Aorta (tissue), 5 donors: ENCODE measurements around the gene CDK15. TPM values are rescaled to one million over a fixed set of nuclear protein-coding genes. Genes with fewer than 3 reads are reported as not detected.

Experiments
- ATAC-seq: fragments of 200-7000 bp; cut with Tn5 transposase; one replicate; pipeline ENCODE4 v1.9.1; 2022; ENCODE audit warnings: moderate library complexity; ENCODE audit not compliant: low FRiP score
- DNase-seq, 2 donors: peaks; one replicate each; pipeline ENCODE4 v3.0.0-alpha.2; 2020
- H3K27ac ChIP-seq, 2 donors: one replicate each; pipeline ENCODE4 v1.5.1; 2013; ENCODE audit warnings: low read length in 2 of 2, mild to moderate bottlenecking in 2 of 2, moderate library complexity in 2 of 2, control low read depth in 1 of 2, inconsistent platforms in 1 of 2, low read depth in 1 of 2
- H3K27me3 ChIP-seq, 2 donors: one replicate each; pipeline ENCODE4 v1.6.1; 2013; ENCODE audit warnings: control low read depth in 1 of 2, low read length in 1 of 2, mild to moderate bottlenecking in 1 of 2, moderate library complexity in 1 of 2; ENCODE audit not compliant: insufficient read depth in 2 of 2, control insufficient read depth in 1 of 2
- H3K36me3 ChIP-seq, 2 donors: one replicate each; pipeline ENCODE4 v1.6.1; 2013; ENCODE audit warnings: control low read depth in 1 of 2, low read length in 1 of 2, mild to moderate bottlenecking in 1 of 2; ENCODE audit not compliant: insufficient read depth in 2 of 2, control insufficient read depth in 1 of 2
- H3K4me1 ChIP-seq, 2 donors: one replicate each; pipeline ENCODE4 v1.6.1; 2013; ENCODE audit warnings: low read length in 2 of 2, control low read depth in 1 of 2, mild to moderate bottlenecking in 1 of 2, moderate library complexity in 1 of 2; ENCODE audit not compliant: insufficient read depth in 2 of 2, control insufficient read depth in 1 of 2
- H3K4me3 ChIP-seq, 2 donors: one replicate each; pipeline ENCODE4 v1.5.1; 2013; ENCODE audit warnings: low read length in 2 of 2, control low read depth in 1 of 2, mild to moderate bottlenecking in 1 of 2
- H3K9me3 ChIP-seq: one replicate; pipeline ENCODE4 v1.6.1; 2013; ENCODE audit warnings: mild to moderate bottlenecking, low read length; ENCODE audit not compliant: control insufficient read depth
- WGBS, 2 donors: extraction: QIAGEN DNeasy Blood & Tissue Kit; methylation state at CpG; one replicate each; pipeline ENCODE4 v1.1.7; 2013; 5-methylcytosine and 5-hydroxymethylcytosine counted together
- intact Hi-C, 2 donors: fragments of 100-400 bp; cut with DNase I; formaldehyde crosslinking; loops; one replicate each; pipeline versions ENCODE4 v1.14.2 to v1.15.0; 2022
- polyA plus RNA-seq, 2 donors: library from polyadenylated mRNA; stranded (reverse); fragments of 200-250 nt; gene quantifications; one replicate each; pipeline ENCODE4 v1.2.3, GENCODE V29; 2013
- total RNA-seq, 2 donors: library from RNA; stranded (reverse); fragmentation: NEBNext Ultra II Directional; extraction: Animal tissue kit (Norgen Biotek cat#: 25700); gene quantifications; one replicate each; pipeline ENCODE4 v1.2.1, GENCODE V29; 2021
- donor health status: healthy with polysubstance abuse.
- donor health status: Bipolar disorder and iron deficiency.
- donor health status: DM: no; HTN: no; CAD: no.
- donor health status: DM: no; HTN: no; CAD: no.
- donor health status: DM: yes; HTN: yes; CAD: no.

The CDK15 gene
- total and polyA plus RNA-seq, 4 donors = 0.56 to 7.7 (median 3.5) TPM

GRCh38 chr2:201858281-201859184 lies 52.2 kb downstream of the CDK15 start:
- H3K27me3 ChIP-seq = peaks cover 0 to 2% of the 10 kb centered on the region in 2 donors
- ATAC-seq = no peak
- no peak overlapping the region for H3K4me3 ChIP-seq
- intact Hi-C loops = loop anchor here in 1 of 2 donors (2.0 kb wide), 1 partner anchor 62 kb away; no protein-coding TSS in a partner anchor
- H3K4me1 ChIP-seq = no peaks in the 10 kb centered on the region
- peak in 1 of 2 donors; percentile 75 for DNase-seq
- H3K9me3 ChIP-seq = no peaks in the 10 kb centered on the region
- H3K27ac ChIP-seq = no peak overlapping the region
- H3K36me3 ChIP-seq = no peaks in the 10 kb centered on the region
- WGBS, 2 donors = 18 to 20% methylated on average over 16 of the region's 16 CpGs

- DNase-seq = no peak
- no peaks in the 10 kb centered on the region for H3K4me1 ChIP-seq
- ATAC-seq = no peak
- intact Hi-C loops = loop anchor here (2.0 to 5.0 kb wide), 3 partner anchors 63 to 319 kb away; partner anchors contain the start of gene FZD7 (in 2 of the 2)
- no peak overlapping the region for H3K4me3 ChIP-seq
- no peak overlapping the region for H3K27ac ChIP-seq
- no peaks in the 10 kb centered on the region for H3K9me3 ChIP-seq
- WGBS, 2 donors = 95 to 97% methylated on average over 5 of the region's 5 CpGs
- no peaks in the 10 kb centered on the region for H3K36me3 ChIP-seq
- H3K27me3 ChIP-seq = peaks cover 0 to 2% of the 10 kb centered on the region in 2 donors
Observed at GRCh38 chr2:201859949-201860348, 53.6 kb downstream of the CDK15 start.

GRCh38 chr2:201860636-201861066 lies 54.3 kb downstream of the CDK15 start:
- ATAC-seq (peak; percentile 88), DNase-seq (no peak)
- Histone ChIP-seq H3K4me1 (no peaks in the 10 kb centered on the region), H3K36me3 (no peaks in the 10 kb centered on the region), H3K9me3 (no peaks in the 10 kb centered on the region), H3K4me3 (no peak overlapping the region), H3K27me3 (peaks cover 0 to 2% of the 10 kb centered on the region in 2 donors), H3K27ac (no peak overlapping the region)
- intact Hi-C loops = loop anchor here (2.0 to 5.0 kb wide), 2 partner anchors 172 to 318 kb away; partner anchors contain the start of gene FZD7 (in 2 of the 2)
- WGBS, 2 donors = 12 to 16% methylated on average over 5 of the region's 5 CpGs

- Histone ChIP-seq H3K4me3 (no peak overlapping the region), H3K9me3 (no peaks in the 10 kb centered on the region), H3K4me1 (no peaks in the 10 kb centered on the region), H3K27ac (no peak overlapping the region), H3K27me3 (peaks cover 0 to 3% of the 10 kb centered on the region in 2 donors), H3K36me3 (no peaks in the 10 kb centered on the region)
- WGBS, 2 donors = 94 to 97% methylated on average over 7 of the region's 7 CpGs
- ATAC-seq (no peak), DNase-seq (no peak)
- intact Hi-C loops = loop anchor here (5.0 kb wide), 1 partner anchor 169 kb away; the partner anchor contains the start of gene FZD7 (in 2 of the 2)
Observed at GRCh38 chr2:201862843-201863242, 56.5 kb downstream of the CDK15 start.

GRCh38 chr2:201866643-201867473 lies 60.5 kb downstream of the CDK15 start:
- intact Hi-C loops = no loop called here
- Histone ChIP-seq H3K4me1 (no peaks in the 10 kb centered on the region), H3K27ac (no peak overlapping the region), H3K36me3 (no peaks in the 10 kb centered on the region), H3K4me3 (no peak overlapping the region), H3K9me3 (no peaks in the 10 kb centered on the region), H3K27me3 (peaks cover 0 to 3% of the 10 kb centered on the region in 2 donors)
- 86 to 90% methylated on average over 5 of the region's 5 CpGs for WGBS, 2 donors
- DNase-seq (no peak), ATAC-seq (no peak)

GRCh38 chr2:201871471-201871870 lies 65.1 kb downstream of the CDK15 start:
- DNase-seq (no peak), ATAC-seq (no peak)
- Histone ChIP-seq H3K4me3 (no peak overlapping the region), H3K9me3 (no peaks in the 10 kb centered on the region), H3K27ac (no peak overlapping the region), H3K27me3 (peaks cover 0 to 1% of the 10 kb centered on the region in 2 donors), H3K4me1 (no peaks in the 10 kb centered on the region), H3K36me3 (no peaks in the 10 kb centered on the region)
- WGBS, 2 donors = 96 to 98% methylated on average over 5 of the region's 5 CpGs
- intact Hi-C loops = no loop called here

- WGBS, 2 donors = 88 to 89% methylated on average over 6 of the region's 6 CpGs
- ATAC-seq = no peak
Observed at GRCh38 chr2:201872591-201872990, 66.3 kb downstream of the CDK15 start.

GRCh38 chr2:201879996-201880395 lies 73.7 kb downstream of the CDK15 start:
- Histone ChIP-seq H3K4me3 (no peak overlapping the region), H3K4me1 (peaks cover 6 to 8% of the 10 kb centered on the region in 2 donors), H3K27me3 (no peaks in the 10 kb centered on the region), H3K36me3 (no peaks in the 10 kb centered on the region), H3K27ac (no peak overlapping the region), H3K9me3 (no peaks in the 10 kb centered on the region)
- WGBS, 2 donors = 94 to 97% methylated on average over 10 of the region's 10 CpGs
- intact Hi-C loops = no loop called here
- no peak for DNase-seq
- no peak for ATAC-seq

More at GRCh38 chr2:201872591-201872990, 66.3 kb downstream of the CDK15 start:
- Histone ChIP-seq H3K36me3 (no peaks in the 10 kb centered on the region), H3K27me3 (no peaks in the 10 kb centered on the region), H3K4me1 (no peaks in the 10 kb centered on the region), H3K27ac (no peak overlapping the region), H3K9me3 (no peaks in the 10 kb centered on the region), H3K4me3 (no peak overlapping the region)
- intact Hi-C loops = no loop called here
- no peak for DNase-seq
